NCI-H2227 (cell line): ENCODE data around the gene HCN2.
"Not testable (repeated sequence)": the region's sequence is repeated elsewhere in the genome, so short reads cannot be mapped to it uniquely, and the experiment has no call there.

Experiments used
- DNase-seq: peaks from one replicate; lab custom pipeline; 2025; ENCODE audit not compliant: unreplicated experiment; lab: John Stamatoyannopoulos, UW

Gene HCN2

GRCh38 chr19:617551-618246 is 28.0 kb downstream of the HCN2 start:
- no peak for DNase-seq

- no peak for DNase-seq
These were observed 28.6 kb downstream of the HCN2 start for GRCh38 chr19:618247-618619.

GRCh38 chr19:618674-619285 is 29.1 kb downstream of the HCN2 start:
- no peak for DNase-seq

- DNase-seq = no peak
These were observed 29.8 kb downstream of the HCN2 start for GRCh38 chr19:619286-620002.

GRCh38 chr19:620166-620862 is 30.6 kb downstream of the HCN2 start:
- DNase-seq = no peak

DNA sequence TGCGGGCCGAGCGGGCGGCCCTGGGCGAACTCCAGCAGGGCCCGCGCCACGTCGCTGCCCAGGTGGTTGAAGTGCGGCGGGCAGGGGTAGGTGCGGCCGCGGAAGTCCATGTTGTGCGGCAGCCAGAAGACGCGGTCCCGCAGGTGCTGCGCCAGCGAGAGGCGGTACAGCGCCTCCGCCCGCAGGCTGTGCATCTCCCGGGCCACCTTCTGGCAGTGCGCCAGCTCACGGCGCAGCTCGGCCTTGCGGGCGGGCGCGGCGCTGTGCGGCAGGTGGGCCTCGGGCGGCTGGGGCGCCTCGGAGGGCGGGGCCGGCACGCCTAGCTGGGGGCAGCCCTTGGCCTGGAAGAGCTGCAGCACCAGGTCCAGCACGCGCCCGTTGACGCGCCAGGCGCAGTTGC is 31.5 kb downstream of the HCN2 start:
- DNase-seq = not testable (repeated sequence)

DNA sequence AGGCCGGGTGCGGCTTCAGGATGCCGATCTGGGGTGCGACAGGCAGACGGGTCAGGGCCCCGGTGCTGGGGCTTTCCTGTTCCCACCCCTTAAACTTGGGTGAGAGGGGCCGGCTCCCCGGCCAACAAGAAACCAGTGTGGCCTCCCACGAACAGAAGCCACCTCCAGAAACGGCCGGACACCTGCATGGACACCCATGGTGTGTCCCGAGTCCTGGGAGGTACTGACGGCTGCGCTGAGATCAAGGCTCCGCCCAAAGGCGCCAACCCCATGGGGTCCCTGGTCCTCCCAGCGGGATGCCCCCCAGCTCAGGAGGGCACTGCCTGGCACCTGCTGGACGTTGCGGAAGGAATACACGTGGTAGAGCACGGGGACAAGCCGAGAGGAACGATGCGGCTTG is 32.1 kb downstream of the HCN2 start:
- DNase-seq = no peak

DNA sequence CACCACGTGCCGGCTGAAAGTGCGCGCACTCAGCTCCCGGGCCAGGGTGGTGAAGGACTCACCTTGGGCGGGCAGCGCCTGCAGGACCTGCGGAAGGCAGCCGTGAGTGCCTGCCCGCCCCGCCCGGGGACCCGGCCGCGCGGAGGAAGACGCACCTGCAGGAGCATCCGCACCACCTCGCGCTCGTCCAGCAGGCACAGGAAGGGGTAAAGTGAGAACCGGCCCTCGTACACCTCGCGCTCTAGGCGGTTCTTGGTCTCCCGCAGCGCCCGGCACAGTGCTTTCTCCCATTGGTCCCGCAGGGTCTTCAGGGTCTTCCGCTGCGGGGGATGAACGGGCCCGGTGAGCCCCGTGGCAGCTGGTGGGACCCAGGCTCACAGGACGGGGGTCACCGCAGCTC is 33.0 kb downstream of the HCN2 start:
- no peak for DNase-seq

DNA sequence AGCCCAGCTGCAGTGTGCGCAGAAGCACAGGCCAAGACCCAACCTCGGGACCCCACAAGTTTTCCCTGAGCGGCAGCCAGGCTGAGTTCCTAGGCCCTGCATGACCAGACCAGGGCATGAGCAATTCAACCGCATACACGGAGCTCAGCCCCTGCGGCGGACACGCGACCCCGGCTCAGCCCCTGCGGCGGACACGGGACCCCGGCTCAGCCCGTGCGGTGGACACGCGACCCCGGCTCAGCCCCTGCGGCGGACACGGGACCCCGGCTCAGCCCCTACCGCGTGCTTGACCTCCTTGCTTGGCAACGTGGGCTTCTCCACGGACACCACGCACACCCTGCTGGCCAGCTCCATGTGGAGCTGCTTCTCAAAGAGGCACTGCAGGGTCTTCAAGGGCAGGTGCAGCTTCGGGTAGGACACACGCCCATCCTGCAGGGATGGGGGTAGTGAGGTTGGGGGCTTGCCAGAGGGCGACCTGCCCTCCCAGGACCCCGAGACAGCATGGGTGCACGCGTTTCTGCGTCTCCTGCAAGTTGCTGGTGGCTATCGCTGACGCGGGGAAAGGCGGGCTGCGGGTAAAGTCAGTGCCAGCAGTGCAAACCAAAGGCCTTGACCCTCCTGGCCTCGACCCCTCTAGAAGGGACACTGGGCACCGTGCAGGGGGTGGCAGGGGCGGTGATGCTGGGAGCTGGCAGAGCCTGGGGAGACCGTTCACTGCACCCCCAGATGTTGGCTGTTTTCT is 33.7 kb downstream of the HCN2 start:
- no peak for DNase-seq

DNA sequence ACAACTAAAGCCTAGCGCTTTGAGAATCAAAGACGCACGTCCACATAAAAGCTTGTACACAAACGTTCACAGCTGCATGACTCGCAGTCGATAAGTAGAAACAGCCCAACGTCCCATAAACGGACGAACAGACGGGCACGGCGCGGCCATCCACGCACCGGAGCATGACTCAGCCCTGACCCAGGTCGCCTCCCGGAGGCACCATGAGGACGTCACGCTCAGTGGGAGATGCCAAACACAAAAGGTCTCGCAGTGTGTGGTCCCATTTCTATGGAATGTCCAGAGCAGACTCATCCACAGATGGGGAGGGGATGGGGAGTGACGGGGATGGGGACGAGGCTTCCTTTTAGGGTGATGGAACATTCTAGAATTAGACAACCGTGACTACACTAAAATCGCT is 34.3 kb downstream of the HCN2 start:
- DNase-seq = no peak

DNA sequence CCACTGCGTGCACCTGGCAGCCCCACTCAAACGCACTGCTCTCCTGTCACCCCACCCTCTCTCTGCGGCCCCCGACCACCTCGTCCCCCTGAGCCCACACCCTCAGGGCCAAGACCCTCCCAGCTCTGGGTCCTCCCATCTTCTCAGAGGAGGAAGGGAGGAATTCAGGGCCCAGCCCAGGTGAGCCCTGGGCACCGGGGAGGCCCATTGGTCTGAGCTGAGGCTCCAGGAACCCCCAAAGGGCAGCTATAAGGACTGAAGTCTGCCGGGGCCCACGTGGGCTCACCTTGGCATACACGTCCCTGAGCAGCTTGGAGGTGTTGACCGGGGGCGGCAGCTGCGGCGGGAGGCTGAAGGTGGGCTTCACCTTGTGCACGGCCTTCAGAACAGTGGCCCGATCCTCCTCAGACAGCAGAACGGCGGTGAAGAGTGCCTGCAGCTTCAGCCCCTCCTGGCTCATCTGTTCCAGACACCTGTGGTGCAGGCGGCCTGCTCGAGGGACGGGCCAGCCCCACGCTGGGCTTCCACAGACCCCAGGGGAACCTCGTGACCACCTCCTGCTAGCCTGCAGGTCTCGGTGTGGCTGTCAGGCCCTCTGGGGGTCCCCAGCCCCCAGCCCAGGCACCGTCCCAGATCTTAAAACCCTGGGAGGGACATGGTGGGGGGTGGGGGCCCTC is 34.9 kb downstream of the HCN2 start:
- no peak for DNase-seq

GRCh38 chr19:625257-625656 is 35.6 kb downstream of the HCN2 start:
- DNase-seq = no peak

- DNase-seq = peak; percentile 15
These were observed 36.9 kb downstream of the HCN2 start for GRCh38 chr19:626566-626965.

DNA sequence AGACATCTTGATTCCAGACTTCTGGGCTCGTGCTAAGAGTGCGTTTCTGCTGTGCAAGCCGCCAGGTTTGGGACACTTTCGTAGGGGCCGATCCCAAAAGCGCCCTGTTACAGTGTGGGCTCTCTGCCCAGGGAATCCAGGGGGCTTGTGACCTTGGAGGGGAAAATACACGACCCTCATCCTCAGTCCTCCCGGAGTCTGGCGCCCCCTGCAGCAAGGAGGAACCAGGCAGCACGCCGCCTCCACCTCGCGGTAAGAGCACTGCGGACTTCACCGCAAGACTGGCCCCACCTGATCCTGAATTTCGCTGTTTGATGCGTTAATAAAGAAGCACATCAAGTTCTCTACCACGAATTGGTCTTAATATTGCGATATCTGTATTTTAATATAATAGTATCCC is 38.5 kb downstream of the HCN2 start:
- no peak for DNase-seq

GRCh38 chr19:629515-629914 is 39.8 kb downstream of the HCN2 start:
- DNase-seq = not testable (repeated sequence)

- no peak for DNase-seq
These were observed 40.5 kb downstream of the HCN2 start for GRCh38 chr19:629961-630714.

DNA sequence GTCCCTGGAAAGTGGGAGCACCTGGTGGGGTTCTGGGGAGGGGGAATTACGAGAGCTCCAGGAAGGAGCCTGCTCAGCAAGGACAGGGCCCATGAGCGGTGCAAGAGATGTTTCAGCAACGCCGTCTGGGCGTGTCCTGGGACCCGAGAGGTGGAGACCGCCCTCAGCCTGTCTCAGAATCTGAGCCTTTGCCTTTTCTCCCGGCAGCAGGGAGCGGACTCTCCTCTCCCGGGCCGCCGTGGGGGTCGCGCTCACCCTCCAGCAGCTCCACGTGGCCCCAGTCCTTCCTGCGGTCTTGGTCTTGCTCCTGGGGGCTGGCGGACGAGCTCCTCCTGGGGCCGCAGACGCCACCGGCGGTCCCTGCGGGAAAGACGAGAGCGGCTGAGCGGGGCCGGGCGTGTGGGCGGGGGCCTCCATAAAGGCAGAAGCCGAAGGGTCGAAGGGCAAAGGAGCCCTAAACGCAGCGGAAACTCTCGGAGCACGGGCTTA is 42.9 kb downstream of the HCN2 start:
- peak; percentile 65 for DNase-seq

DNA sequence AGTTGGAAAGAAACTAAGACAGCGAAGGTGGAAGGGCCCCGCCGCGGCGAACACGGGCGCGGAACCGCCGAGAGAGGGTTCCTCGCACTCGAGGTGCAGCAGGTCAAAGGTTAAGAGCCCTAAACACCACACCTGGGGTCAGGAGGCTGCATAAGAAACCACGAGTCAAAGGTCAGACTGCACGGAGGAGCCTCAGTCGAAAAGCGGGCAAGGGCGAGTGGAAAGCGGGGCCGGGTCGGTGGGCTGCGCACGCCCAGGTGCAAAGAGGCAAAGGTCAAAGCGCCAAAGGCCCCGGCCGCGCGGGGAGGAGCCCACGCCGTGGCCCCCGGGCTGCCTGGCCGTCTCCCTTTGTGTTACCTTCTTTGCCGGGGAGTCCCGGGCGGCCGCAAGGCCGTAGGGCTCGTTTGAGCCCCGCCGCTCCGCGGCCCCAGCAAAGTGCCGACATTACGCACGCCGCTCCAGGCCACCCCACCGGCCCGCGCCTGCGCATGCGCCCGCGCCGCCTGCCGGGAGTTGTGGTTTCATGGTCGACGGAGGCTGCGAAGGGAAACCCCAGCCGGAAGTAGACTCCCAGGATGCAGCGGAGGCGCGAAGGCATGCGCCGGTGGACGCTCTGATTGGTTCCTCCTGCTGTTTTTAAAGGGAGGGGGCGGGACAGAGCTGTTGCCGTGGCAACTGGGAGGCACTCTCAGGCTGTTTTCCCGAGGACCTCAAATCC is 43.5 kb downstream of the HCN2 start, which contains the start of gene POLRMT:
Gene POLRMT, minus strand, starts transcription at position 470 of the 718 bp plus-strand sequence. Its CDS starts 25 bp downstream, at position 445.
- DNase-seq = peak; percentile 96
